ENCODE data around the gene SAPCD1. TPM values are rescaled to one million over a fixed set of nuclear protein-coding genes. Genes with fewer than 3 reads are reported as not detected.

SAPCD1 gene
- total RNA-seq, 1 donor from 2014 or later, result 15.0 TPM

DNA sequence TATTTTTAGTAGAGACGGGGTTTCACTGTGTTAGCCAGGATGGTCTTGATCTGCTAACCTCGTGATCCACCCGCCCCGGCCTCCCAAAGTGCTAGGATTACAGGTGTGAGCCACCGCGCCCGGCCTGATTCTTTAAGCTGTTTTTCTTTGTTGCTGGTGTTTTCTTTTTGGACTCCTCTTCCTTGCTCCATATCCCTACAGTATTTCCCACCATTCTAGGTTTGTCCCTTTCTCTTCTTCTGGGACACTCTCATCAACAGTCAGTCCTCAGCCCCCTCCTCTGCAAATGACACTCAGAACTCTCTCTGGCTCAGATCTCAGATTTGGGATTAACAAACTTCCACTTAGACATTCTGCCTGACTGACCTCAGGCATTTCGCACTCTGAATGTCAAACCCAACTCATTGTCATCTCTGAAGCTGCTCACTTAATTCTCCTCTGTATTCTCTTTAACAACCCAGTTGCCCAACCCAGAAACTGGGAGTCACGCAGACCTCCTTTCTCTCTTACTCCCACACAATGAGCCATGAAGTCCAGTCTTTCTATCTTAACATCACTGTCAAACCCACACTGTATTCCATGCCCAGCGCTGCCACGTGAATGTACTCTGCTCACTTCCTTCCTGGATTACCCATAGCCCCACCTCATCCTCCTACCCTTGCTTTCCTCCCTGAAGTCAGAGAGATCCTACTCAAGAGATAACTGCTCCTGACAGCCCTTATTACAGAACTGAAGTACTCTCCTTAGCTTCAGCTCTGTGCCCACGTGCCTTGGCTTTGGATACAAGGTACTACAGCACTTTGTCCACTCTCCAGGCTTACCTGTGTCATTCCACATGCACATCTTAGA is 36.7 kb upstream of the SAPCD1 start:
- Mint-ChIP-seq H3K9me3 (no peaks in the 10 kb centered on the region), H3K4me3 (no peak overlapping the region), H3K27ac (peak overlapping the region; percentile 67), H3K4me1 (peaks cover 45% of the 10 kb centered on the region), H3K27me3 (peaks cover 4% of the 10 kb centered on the region), H3K36me3 (ENCODE audit: low read depth) (peaks cover 24% of the 10 kb centered on the region)
- DNase-seq, result no peak
- intact Hi-C loops (cut with micrococcal nuclease), result loop anchor here (2.0 kb wide), 1 partner anchor 23 kb away; the partner anchor contains the start of gene ABHD16A

DNA sequence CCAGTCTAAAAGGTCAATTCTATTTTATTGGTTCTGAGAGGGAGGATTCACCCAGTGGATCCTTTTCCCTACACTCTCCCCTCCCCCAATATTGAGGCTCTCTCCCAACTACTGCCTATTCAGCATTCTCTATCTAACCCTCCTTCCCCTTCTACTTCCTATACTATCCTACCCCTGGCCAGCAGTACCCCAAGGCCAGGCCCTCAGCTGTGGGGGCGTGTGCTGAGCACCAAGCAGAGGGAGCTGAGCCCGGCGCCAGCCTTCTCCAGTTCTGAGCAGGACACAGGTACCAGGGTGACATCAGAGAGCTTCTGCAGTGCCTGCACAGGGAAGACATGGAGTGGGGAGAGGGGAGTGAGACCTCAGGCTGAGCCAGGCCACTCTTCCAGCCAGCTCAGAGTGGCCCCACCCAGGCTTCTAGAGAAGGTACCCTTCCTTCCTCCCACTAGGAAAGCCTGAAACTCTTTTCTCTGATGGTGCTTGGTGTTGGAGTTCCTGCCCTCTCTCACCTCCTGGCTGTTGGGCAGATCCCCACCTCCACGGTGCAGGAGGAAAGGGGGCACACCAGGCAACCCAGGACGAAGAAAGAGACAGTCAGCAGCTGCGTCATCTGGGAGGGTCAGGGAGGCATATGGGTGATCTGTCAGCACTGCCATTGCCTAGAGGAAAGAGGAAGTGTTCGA is 35.3 kb upstream of the SAPCD1 start:
- peak overlapping the region; percentile 68 for H3K4me3 Mint-ChIP-seq
- H3K27me3 Mint-ChIP-seq, result no peaks in the 10 kb centered on the region
- H3K4me1 Mint-ChIP-seq, result peaks cover 51% of the 10 kb centered on the region
- DNase-seq, result no peak
- peak overlapping the region; percentile 69 for H3K27ac Mint-ChIP-seq
- no peaks in the 10 kb centered on the region for H3K9me3 Mint-ChIP-seq
- intact Hi-C loops (cut with micrococcal nuclease), result loop anchor here (2.0 kb wide), 1 partner anchor 24 kb away; the partner anchor contains the start of gene ABHD16A
- H3K36me3 Mint-ChIP-seq (ENCODE audit: low read depth), result peaks cover 32% of the 10 kb centered on the region

DNA sequence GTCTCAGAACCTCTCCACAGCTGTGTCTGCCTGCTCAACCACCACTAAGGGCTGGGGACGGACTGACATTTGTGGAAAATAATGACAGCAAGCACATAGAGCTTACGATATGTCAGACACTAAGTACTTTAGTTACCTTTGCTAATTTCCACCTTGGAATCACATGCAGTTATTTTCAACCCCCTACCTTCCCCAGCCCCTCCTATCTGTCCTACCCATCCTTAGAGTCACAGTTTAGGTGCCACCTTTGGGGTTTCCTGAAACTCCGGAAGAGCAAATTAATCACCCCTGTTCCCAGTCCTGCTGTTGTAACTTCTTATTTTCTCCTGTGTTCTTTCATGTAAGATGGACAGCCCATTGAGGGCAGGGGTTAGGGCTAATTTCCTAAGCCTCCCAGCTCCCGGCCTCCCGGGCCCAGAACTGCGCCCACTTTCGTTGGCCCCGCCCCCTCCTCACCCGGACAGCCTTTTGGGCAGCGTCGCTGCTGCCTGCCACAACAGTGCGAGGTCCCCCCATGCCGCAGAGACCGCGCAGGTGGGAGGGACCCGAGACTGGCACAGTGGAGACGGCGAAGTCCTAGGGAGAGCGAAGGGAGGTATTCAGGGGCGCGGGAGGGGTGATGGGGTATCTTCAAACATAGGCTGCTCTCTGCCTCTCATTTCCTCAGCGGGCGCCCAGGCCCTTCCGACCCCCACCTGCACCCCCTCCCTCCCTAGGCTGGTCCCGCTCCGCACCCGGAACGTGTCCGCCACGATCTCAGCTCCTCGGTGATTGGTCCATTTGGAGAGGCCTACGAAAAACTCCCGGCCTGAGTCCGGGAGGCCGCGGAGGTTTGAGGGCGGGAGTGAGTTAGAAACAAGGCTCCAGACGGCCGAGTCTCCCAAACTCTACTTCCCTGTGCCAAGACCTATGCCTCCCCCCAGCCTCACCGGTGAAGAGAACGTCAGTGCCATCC is 34.5 kb upstream of the SAPCD1 start:
- Mint-ChIP-seq H3K4me3 (peak overlapping the region; percentile 97), H3K4me1 (peaks cover 50% of the 10 kb centered on the region), H3K27ac (peak overlapping the region; percentile 69), H3K36me3 (ENCODE audit: low read depth) (peaks cover 34% of the 10 kb centered on the region), H3K27me3 (no peaks in the 10 kb centered on the region), H3K9me3 (no peaks in the 10 kb centered on the region)
- intact Hi-C loops (cut with micrococcal nuclease), result loop anchor here (2.0 kb wide), 3 partner anchors 25 to 67 kb away; partner anchors contain the start of genes ABHD16A and VARS1
- DNase-seq, result peak; percentile 73

DNA sequence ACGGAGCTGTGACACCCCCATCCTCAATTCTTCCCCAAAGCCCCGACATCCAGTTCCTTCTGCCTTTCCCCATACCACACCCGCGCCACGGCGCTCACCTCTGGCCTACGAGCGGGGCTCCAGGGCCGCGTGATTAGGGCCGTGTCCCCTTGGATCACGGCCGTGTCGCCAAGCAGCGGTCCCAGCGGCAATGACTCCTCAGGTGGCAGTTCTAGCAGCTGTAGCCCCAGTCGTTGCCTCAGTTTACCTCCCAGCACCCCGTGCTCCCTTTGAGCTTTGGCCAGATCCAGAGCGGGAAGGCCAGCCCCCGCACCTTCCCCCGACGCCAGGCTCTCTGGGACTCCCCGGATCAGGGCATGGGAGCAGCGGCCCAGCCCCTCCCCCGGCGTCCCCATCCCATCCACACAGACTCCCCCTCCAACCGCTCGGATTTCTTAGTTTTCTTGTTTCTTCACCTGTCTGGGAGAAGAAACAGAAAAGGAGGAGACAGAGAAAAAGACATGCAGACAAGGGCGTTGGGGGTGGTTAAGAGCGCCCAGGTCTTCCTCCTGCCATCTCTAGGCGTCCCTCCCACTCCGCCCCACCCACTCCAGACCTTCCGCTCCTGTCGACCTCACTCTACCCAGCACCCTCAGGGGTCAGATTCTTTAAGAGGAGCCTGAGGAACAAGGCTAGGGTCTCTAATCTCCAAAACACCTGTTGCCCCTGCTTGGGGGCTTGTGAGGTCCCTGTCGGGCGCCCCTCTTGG is 33.5 kb upstream of the SAPCD1 start, which contains the start of gene DDAH2:
Gene DDAH2 (minus strand): TSS at position 533 of the 748 bp plus-strand sequence. CDS start 138 bp downstream, at position 395.
- intact Hi-C loops (cut with micrococcal nuclease), result loop anchor here (1.0 to 2.0 kb wide), 3 partner anchors 9 to 66 kb away; partner anchors contain the start of gene VARS1
- peaks cover 43% of the 10 kb centered on the region for H3K36me3 Mint-ChIP-seq (ENCODE audit: low read depth)
- H3K4me1 Mint-ChIP-seq, result peaks cover 58% of the 10 kb centered on the region
- peak within 1 kb of the TSS; percentile 74 for H3K27ac Mint-ChIP-seq
- no peaks in the 10 kb centered on the region for H3K9me3 Mint-ChIP-seq
- no peaks in the 10 kb centered on the region for H3K27me3 Mint-ChIP-seq
- peak within 1 kb of the TSS; percentile 97 for H3K4me3 Mint-ChIP-seq
- DNase-seq, result no peak

DNA sequence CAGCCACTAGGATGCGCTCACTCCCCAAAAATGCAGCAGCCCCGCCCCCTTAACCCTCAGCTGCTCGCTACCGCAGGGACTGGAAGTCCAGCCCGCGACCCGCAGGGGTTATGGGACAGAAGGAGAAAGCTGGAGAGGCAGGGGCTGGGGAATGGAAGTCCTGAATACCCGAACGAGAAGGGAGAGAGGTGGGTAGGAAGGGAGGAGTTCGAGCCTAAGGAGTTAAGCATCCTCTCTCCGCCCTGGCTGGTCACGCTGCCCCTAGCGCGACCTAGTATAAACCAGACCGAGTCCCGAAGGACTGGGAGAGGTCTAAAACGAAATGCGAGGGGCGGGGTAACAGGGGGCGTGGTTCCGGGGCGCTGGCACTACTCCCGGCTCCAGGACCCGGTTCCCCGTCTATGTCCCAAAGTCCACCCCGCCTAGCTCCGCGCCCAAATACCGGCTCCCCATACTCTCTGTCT is 32.9 kb upstream of the SAPCD1 start:
- H3K4me3 Mint-ChIP-seq, result peak overlapping the region; percentile 97
- H3K4me1 Mint-ChIP-seq, result peaks cover 64% of the 10 kb centered on the region
- intact Hi-C loops (cut with micrococcal nuclease), result loop anchor here (1.0 to 2.0 kb wide), 3 partner anchors 9 to 65 kb away; partner anchors contain the start of gene VARS1
- H3K27ac Mint-ChIP-seq, result peak overlapping the region; percentile 74
- peak; percentile 93 for DNase-seq
- no peaks in the 10 kb centered on the region for H3K9me3 Mint-ChIP-seq
- no peaks in the 10 kb centered on the region for H3K27me3 Mint-ChIP-seq
- peaks cover 48% of the 10 kb centered on the region for H3K36me3 Mint-ChIP-seq (ENCODE audit: low read depth)

DNA sequence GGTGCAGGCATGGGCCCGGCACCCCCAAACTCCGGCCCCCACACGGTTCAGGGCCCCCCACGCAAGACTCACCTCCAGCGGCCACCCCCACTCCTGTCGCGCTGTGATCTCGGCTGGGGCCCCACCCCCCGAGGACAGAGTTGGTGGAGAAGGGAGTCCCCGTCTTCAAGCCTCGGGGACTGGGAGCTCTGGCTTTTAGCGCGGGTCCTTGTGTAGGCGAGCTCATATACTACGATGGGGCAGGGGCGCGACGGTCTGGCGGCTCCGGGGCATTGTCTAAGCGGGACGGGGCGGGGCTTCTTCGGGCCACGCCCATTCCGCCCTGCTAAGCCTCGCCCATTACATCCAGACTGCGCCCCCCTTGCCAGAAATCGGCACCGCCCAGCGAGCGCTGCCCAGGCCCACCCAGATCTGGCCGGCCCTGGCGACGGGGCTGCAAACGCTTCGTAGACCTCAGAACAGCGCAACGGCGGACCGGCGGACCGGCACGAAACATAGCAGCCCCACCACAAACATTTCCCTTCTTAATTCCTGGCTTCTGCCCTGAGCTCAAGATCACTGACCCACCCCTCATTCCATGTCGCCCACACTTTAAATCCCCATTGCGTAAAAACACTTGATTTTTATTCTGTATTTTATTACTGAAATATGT is 32.4 kb upstream of the SAPCD1 start:
- H3K9me3 Mint-ChIP-seq, result no peaks in the 10 kb centered on the region
- no peaks in the 10 kb centered on the region for H3K27me3 Mint-ChIP-seq
- DNase-seq, result peak; percentile 92
- peak overlapping the region; percentile 97 for H3K4me3 Mint-ChIP-seq
- H3K27ac Mint-ChIP-seq, result peak overlapping the region; percentile 58
- intact Hi-C loops (cut with micrococcal nuclease), result loop anchor here (1.0 to 10.0 kb wide), 5 partner anchors 8 to 1585 kb away; partner anchors contain the start of genes HSD17B8, RING1, RXRB and SLC39A7
- peaks cover 64% of the 10 kb centered on the region for H3K4me1 Mint-ChIP-seq
- H3K36me3 Mint-ChIP-seq (ENCODE audit: low read depth), result peaks cover 54% of the 10 kb centered on the region

DNA sequence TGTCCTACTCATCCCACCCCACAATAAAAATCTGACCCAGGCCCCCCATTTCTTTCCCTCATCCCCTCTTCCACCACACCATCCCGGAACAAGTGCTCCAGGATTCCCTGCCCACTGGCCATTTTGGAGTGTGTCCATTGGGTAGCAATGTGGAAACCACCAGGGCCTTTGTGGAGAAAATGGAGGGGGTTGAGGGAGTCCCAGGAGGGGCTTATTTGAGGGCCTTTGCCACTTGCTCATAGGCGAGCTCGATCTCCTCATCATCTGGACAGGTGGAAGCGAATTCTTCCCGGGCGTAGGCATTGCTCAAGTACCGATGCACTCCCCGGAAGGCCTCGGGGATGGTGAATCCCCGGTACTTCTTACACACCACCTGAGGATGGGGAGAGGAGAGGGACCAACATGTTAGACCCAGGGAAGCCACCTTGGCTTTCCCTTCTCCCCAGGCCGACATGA is 31.8 kb upstream of the SAPCD1 start:
- Mint-ChIP-seq H3K36me3 (ENCODE audit: low read depth) (peaks cover 56% of the 10 kb centered on the region), H3K27me3 (no peaks in the 10 kb centered on the region), H3K9me3 (no peaks in the 10 kb centered on the region), H3K4me3 (peak overlapping the region; percentile 97), H3K4me1 (peaks cover 62% of the 10 kb centered on the region), H3K27ac (no peak overlapping the region)
- peak; percentile 61 for DNase-seq
- intact Hi-C loops (cut with micrococcal nuclease), result loop anchor here (10.0 kb wide), 2 partner anchors 1474 to 1584 kb away; partner anchors contain the start of genes HSD17B8, RING1, RXRB and SLC39A7

DNA sequence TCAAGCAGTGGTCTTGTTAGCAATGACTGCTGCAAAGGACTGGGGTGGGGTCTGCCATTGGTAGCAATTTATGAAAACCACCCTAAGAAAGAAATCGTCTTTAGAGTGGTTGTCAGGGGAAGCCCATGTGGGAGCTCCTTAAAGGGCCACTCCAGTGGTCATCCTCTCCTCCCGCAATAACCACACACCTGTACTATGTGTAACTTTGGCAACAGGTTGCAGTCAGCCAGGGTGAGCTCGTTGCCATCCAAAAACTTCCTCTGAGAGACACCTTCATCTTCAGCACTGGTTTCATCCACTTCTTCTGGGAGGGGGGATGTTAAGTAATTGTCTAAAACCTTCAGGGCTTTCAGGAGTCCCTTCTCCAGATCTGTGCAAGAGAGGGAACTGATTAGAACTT is 30.4 kb upstream of the SAPCD1 start:
- intact Hi-C loops (cut with micrococcal nuclease), result loop anchor here (10.0 kb wide), 2 partner anchors 1473 to 1583 kb away; partner anchors contain the start of genes HSD17B8, RING1, RXRB and SLC39A7
- Mint-ChIP-seq H3K9me3 (no peaks in the 10 kb centered on the region), H3K4me3 (no peak overlapping the region), H3K27me3 (no peaks in the 10 kb centered on the region), H3K36me3 (ENCODE audit: low read depth) (peaks cover 56% of the 10 kb centered on the region), H3K4me1 (peaks cover 53% of the 10 kb centered on the region), H3K27ac (no peak overlapping the region)
- DNase-seq, result no peak

DNA sequence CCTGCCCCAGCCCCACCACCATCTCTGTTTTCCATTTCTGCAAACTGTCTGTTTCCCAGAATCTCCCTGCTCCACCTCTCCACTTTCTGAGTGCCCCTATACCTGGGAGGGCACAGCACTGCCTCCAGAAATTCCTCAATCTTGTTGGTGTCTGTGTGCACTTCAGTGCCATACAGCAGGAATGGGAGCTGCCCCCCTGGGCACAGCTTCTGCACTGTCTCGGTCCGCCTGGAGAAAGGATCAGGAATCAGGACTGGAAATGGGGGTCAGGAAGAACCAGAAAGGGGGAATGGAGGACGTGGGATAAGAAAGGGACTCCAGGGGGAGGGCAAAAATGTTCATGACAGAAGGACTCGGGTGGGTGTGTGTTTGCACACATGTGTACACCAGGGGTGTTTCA is 28.7 kb upstream of the SAPCD1 start:
- Mint-ChIP-seq H3K9me3 (no peaks in the 10 kb centered on the region), H3K27ac (peak overlapping the region; percentile 59), H3K4me3 (peak overlapping the region; percentile 98), H3K27me3 (no peaks in the 10 kb centered on the region), H3K36me3 (ENCODE audit: low read depth) (peaks cover 48% of the 10 kb centered on the region), H3K4me1 (peaks cover 57% of the 10 kb centered on the region)
- intact Hi-C loops (cut with micrococcal nuclease), result loop anchor here (2.0 to 10.0 kb wide), 3 partner anchors 101 to 1581 kb away; partner anchors contain the start of genes HSD17B8, RING1, RXRB and SLC39A7
- no peak for DNase-seq

DNA sequence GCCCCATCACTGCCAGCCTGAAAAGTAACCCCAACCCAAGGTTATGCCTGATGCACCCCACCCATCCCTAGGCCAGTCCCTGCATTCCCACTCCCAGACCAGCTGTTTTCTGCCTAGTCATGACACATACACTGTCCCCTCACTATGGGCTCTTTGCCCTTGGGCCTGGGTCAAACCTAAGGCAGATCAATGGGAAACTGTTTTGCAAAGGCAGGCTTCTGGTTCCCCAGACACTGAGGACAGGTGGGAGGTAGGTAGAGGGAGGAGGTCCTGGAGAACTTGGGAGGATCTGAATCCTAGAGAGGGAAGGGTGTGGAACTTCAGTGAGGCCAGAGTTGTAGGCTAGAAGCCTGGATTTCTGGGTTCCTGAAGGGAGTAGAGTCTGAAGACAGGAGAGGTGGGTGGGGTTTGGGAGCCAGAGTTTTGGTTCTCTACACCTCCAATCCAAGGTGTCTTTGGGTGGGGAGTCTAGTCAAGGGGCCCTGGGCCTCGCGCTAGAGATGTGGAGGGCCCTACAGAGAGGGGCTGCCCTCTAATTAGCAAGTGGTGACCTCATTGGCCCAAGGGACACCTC is 28.1 kb upstream of the SAPCD1 start:
- intact Hi-C loops (cut with micrococcal nuclease), result loop anchor here (2.0 to 10.0 kb wide), 3 partner anchors 100 to 1580 kb away; partner anchors contain the start of genes HSD17B8, RING1, RXRB and SLC39A7
- peaks cover 58% of the 10 kb centered on the region for H3K4me1 Mint-ChIP-seq
- H3K27me3 Mint-ChIP-seq, result no peaks in the 10 kb centered on the region
- no peaks in the 10 kb centered on the region for H3K9me3 Mint-ChIP-seq
- peak overlapping the region; percentile 93 for H3K27ac Mint-ChIP-seq
- peak overlapping the region; percentile 98 for H3K4me3 Mint-ChIP-seq
- DNase-seq, result peak; percentile 60
- peaks cover 48% of the 10 kb centered on the region for H3K36me3 Mint-ChIP-seq (ENCODE audit: low read depth)

DNA sequence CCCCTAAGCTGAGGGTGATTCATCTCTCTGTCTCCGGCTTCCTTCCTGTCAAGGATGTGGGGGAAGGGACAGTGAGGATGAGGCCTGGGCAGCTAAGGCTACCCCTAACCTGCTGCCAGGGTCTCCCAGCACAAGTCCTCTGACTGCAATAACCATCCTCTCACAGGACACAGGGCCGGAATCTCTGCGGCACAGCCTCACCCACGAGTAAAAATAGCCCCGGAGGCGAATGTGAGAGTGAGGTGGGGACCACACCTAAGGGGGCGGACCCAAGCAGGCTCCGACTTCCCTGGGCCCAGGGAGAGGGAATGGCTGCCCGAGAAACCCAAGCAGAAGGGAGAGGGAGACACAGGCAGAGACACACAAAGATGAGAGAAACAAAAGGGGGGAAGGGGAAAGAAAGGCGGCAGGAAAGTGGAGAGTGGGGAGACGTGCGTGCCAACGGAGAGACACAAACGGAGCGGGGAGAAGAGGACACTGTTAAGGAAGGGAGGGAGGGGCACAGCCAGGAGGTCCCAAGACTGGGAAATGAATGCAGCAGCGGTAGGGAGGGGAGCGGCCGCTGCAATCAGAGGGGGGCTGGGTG is 27.5 kb upstream of the SAPCD1 start:
- peak overlapping the region; percentile 98 for H3K4me3 Mint-ChIP-seq
- H3K36me3 Mint-ChIP-seq (ENCODE audit: low read depth), result peaks cover 50% of the 10 kb centered on the region
- intact Hi-C loops (cut with micrococcal nuclease), result loop anchor here (2.0 to 10.0 kb wide), 5 partner anchors 100 to 1580 kb away; partner anchors contain the start of genes ATP6V1G2, HSD17B8, LTB and NFKBIL1
- H3K27ac Mint-ChIP-seq, result peak overlapping the region; percentile 93
- peak; percentile 89 for DNase-seq
- peaks cover 61% of the 10 kb centered on the region for H3K4me1 Mint-ChIP-seq
- no peaks in the 10 kb centered on the region for H3K9me3 Mint-ChIP-seq
- no peaks in the 10 kb centered on the region for H3K27me3 Mint-ChIP-seq
